ENCODE measurements around the gene LEF1. TPM values are rescaled to one million over a fixed set of nuclear protein-coding genes. Genes with fewer than 3 reads are reported as not detected.

Gene LEF1
- total RNA-seq, 1 experiment from 2014 or later: 2.8 TPM

GRCh38 chr4:108163351-108163750 is 5.4 kb downstream of the LEF1 start:
- ChIA-PET POLR2A (ENCODE audit: unreplicated experiment) (interaction anchor here (0.5 kb wide), 1 partner anchor 181 kb away, joined by 4 read pairs; no protein-coding TSS in a partner anchor), CTCF (no interaction called here)
- Histone ChIP-seq H3K4me3 (no peak overlapping the region), H3K9me3 (ENCODE audit: insufficient read depth, low read depth) (no peaks in the 10 kb centered on the region), H3K4me2 (no peak overlapping the region), H3K4me1 (replicated peaks; ENCODE audit: insufficient read depth) (no peaks in the 10 kb centered on the region), H2AFZ (no peak overlapping the region), H3K36me3 (ENCODE audit: low read depth) (no peaks in the 10 kb centered on the region), H3F3A (ENCODE audit: insufficient read depth, low read depth) (no peaks in the 10 kb centered on the region), H3K79me2 (ENCODE audit: low read depth) (no peaks in the 10 kb centered on the region), H3K27me3 (ENCODE audit: insufficient read depth, low read depth) (no peaks in the 10 kb centered on the region), H4K20me1 (ENCODE audit: insufficient read depth) (no peaks in the 10 kb centered on the region), H3K9me2 (ENCODE audit: insufficient read depth) (no peaks in the 10 kb centered on the region), H3K27ac (no peak overlapping the region)
- no TSS peak for BruUV-seq (replicated peaks)
- intact Hi-C loops (cut with micrococcal nuclease; ENCODE audit: unreplicated experiment): no loop called here
- no peak for TF ChIP-seq CTCF (conservative IDR thresholded peaks at IDR 0.05)
- no peak for TF ChIP-seq EZH2 (IDR thresholded peaks at IDR 0.05; ENCODE audit: low read depth)
- no peak for DNase-seq

GRCh38 chr4:108160741-108161352 is 7.9 kb downstream of the LEF1 start:
- no TSS peak for BruUV-seq (replicated peaks)
- no peak overlapping the region for H3K4me2 ChIP-seq
- ChIA-PET CTCF (no interaction called here), POLR2A (ENCODE audit: unreplicated experiment) (no interaction called here)
- H3K36me3 ChIP-seq (ENCODE audit: low read depth): no peaks in the 10 kb centered on the region
- no peaks in the 10 kb centered on the region for H3K4me1 ChIP-seq (replicated peaks; ENCODE audit: insufficient read depth)
- TF ChIP-seq EZH2 (IDR thresholded peaks at IDR 0.05; ENCODE audit: low read depth): no peak
- no peak for TF ChIP-seq CTCF (conservative IDR thresholded peaks at IDR 0.05)
- H3K4me3 ChIP-seq: no peak overlapping the region
- H2AFZ ChIP-seq: no peak overlapping the region
- H3K27me3 ChIP-seq (ENCODE audit: insufficient read depth, low read depth): no peaks in the 10 kb centered on the region
- no peaks in the 10 kb centered on the region for H3F3A ChIP-seq (ENCODE audit: insufficient read depth, low read depth)
- DNase-seq: no peak
- no peaks in the 10 kb centered on the region for H4K20me1 ChIP-seq (ENCODE audit: insufficient read depth)
- H3K27ac ChIP-seq: no peak overlapping the region
- no peaks in the 10 kb centered on the region for H3K79me2 ChIP-seq (ENCODE audit: low read depth)
- H3K9me3 ChIP-seq (ENCODE audit: insufficient read depth, low read depth): no peaks in the 10 kb centered on the region
- no peaks in the 10 kb centered on the region for H3K9me2 ChIP-seq (ENCODE audit: insufficient read depth)
- intact Hi-C loops (cut with micrococcal nuclease; ENCODE audit: unreplicated experiment): no loop called here

GRCh38 chr4:108159845-108160244 is 8.9 kb downstream of the LEF1 start:
- no TSS peak for BruUV-seq (replicated peaks)
- no peaks in the 10 kb centered on the region for H3F3A ChIP-seq (ENCODE audit: insufficient read depth, low read depth)
- H3K9me3 ChIP-seq (ENCODE audit: insufficient read depth, low read depth): no peaks in the 10 kb centered on the region
- no peak overlapping the region for H3K4me3 ChIP-seq
- H4K20me1 ChIP-seq (ENCODE audit: insufficient read depth): no peaks in the 10 kb centered on the region
- H3K4me1 ChIP-seq (replicated peaks; ENCODE audit: insufficient read depth): no peaks in the 10 kb centered on the region
- no peaks in the 10 kb centered on the region for H3K36me3 ChIP-seq (ENCODE audit: low read depth)
- no peak overlapping the region for H2AFZ ChIP-seq
- no peaks in the 10 kb centered on the region for H3K79me2 ChIP-seq (ENCODE audit: low read depth)
- H3K27me3 ChIP-seq (ENCODE audit: insufficient read depth, low read depth): no peaks in the 10 kb centered on the region
- TF ChIP-seq EZH2 (IDR thresholded peaks at IDR 0.05; ENCODE audit: low read depth) (no peak), CTCF (conservative IDR thresholded peaks at IDR 0.05) (no peak)
- CTCF ChIA-PET: no interaction called here
- no peak overlapping the region for H3K27ac ChIP-seq
- H3K9me2 ChIP-seq (ENCODE audit: insufficient read depth): no peaks in the 10 kb centered on the region
- H3K4me2 ChIP-seq: no peak overlapping the region
- POLR2A ChIA-PET (ENCODE audit: unreplicated experiment): no interaction called here
- no peak for DNase-seq
- intact Hi-C loops (cut with micrococcal nuclease; ENCODE audit: unreplicated experiment): no loop called here
